ENCODE measurements around the gene LAMC3.

GRCh38 chr9:131080589-131080988 is 71.6 kb downstream of the LAMC3 start:
- no peak for TF ChIP-seq CTCF (conservative IDR thresholded peaks at IDR 0.05; ENCODE audit: low read length)
- TF ChIP-seq EZH2phosphoT487 (IDR thresholded peaks at IDR 0.05; ENCODE audit: borderline replicate concordance, low read depth, low read length): no peak
